Measurements from ENCODE around the gene ERC1. TPM values are rescaled to one million over a fixed set of nuclear protein-coding genes. Genes with fewer than 3 reads are reported as not detected.
A peak's percentile ranks its signal among the peaks of the same experiment; 100 is the strongest.

Gene ERC1
- total and polyA plus RNA-seq, 9 of the 15 experiments (the other 6 are each of a cell fraction or from before 2014, with no cell fraction given): 0.74 to 11.8 (median 4.8) TPM

GRCh38 chr12:1329784-1330476 is 338.9 kb downstream of the ERC1 start:
- ChIA-PET POLR2A (no interaction called here), CTCF (ENCODE audit: low intra/inter-chr PET ratio) (no interaction called here)
- in situ Hi-C loops (cut with MboI): no loop called here
- H3K36me3 ChIP-seq (ENCODE audit: control insufficient read depth, insufficient read depth, low read length): no peaks in the 10 kb centered on the region
- no peaks in the 10 kb centered on the region for H4K20me1 ChIP-seq (replicated peaks; ENCODE audit: control insufficient read depth, insufficient read depth, low read length)
- BruUV-seq (replicated peaks): no TSS peak
- H3K4me1 ChIP-seq (replicated peaks in 1 of 2; ENCODE audit: control insufficient read depth in 2 of 2, insufficient read depth in 2 of 2, low read length in 2 of 2): peaks cover 11 to 37% of the 10 kb centered on the region in 2 experiments
- intact Hi-C loops (cut with micrococcal nuclease): no loop called here
- no peaks in the 10 kb centered on the region for H3K27me3 ChIP-seq (ENCODE audit: control insufficient read depth in 2 of 2, insufficient read depth in 2 of 2, low read length in 2 of 2)
- no peak overlapping the region for H3K9ac ChIP-seq (ENCODE audit: insufficient read depth in 1 of 2, low read depth in 2 of 2, low read length in 2 of 2)
- DNase-seq (ENCODE audit: extremely low read depth in 1 of 4, low spot score in 3 of 4) (no peak), FAIRE-seq (peak; percentile 37), ATAC-seq (peak; percentile 29; the same call in 1 of the 3 replicates)
- no peak overlapping the region for H3K4me3 ChIP-seq
- no peaks in the 10 kb centered on the region for H3K79me2 ChIP-seq (ENCODE audit: control insufficient read depth, insufficient read depth, low read length)
- peak overlapping the region; percentile 50 for H3K27ac ChIP-seq (ENCODE audit: extremely low read depth, low read depth, low read length)
- peak overlapping the region; percentile 23; the same call in 1 of the 2 replicates for H2AFZ ChIP-seq (ENCODE audit: low read depth, low read length)
- 4% methylated on average over 2 of the region's 2 CpGs for WGBS (ENCODE audit: insufficient coverage, low coverage, missing lambda C conversion rate)
- H3K4me2 ChIP-seq (ENCODE audit: insufficient read depth, low read length): no peak overlapping the region
- no peaks in the 10 kb centered on the region for H3K9me3 ChIP-seq (replicated peaks; ENCODE audit: control insufficient read depth, insufficient read depth, low read depth, low read length)
- H3K9me1 ChIP-seq (ENCODE audit: control insufficient read depth, insufficient read depth, low read length): no peaks in the 10 kb centered on the region
- no peak for TF ChIP-seq HMBOX1 (IDR thresholded peaks at IDR 0.05)
- no peak for TF ChIP-seq POLR3A (IDR thresholded peaks at IDR 0.05; ENCODE audit: borderline replicate concordance, extremely low read depth, insufficient read depth, insufficient read length)
- TF ChIP-seq NUFIP1 (IDR thresholded peaks at IDR 0.05; ENCODE audit: partially characterized antibody): no peak
- no peak for TF ChIP-seq SP1 (CRISPR knock-in tag; IDR thresholded peaks at IDR 0.05)
- no peak for TF ChIP-seq BCLAF1 (IDR thresholded peaks at IDR 0.05; ENCODE audit: borderline replicate concordance in 1 of 2, control insufficient read depth in 1 of 2, low read depth in 2 of 2, low read length in 1 of 2)
- no peak for TF ChIP-seq POU5F1 (IDR thresholded peaks at IDR 0.05; ENCODE audit: borderline replicate concordance, low read depth, low read length, partially characterized antibody)
- TF ChIP-seq PHB2 (IDR thresholded peaks at IDR 0.05; ENCODE audit: low read depth): no peak
- TF ChIP-seq JUN (IDR thresholded peaks at IDR 0.05; ENCODE audit: borderline replicate concordance, low read depth, low read length): no peak
- no peak for TF ChIP-seq JUN (CRISPR knock-in tag; IDR thresholded peaks at IDR 0.05; ENCODE audit: borderline replicate concordance)
- TF ChIP-seq C11orf30 (IDR thresholded peaks at IDR 0.05; ENCODE audit: low read depth): peak; percentile 64
- TF ChIP-seq ZNF316 (IDR thresholded peaks at IDR 0.05): peak; percentile 81
- no peak for TF ChIP-seq CHCHD3 (CRISPR knock-in tag; IDR thresholded peaks at IDR 0.05)
- no peak for TF ChIP-seq ID3 (CRISPR knock-in tag; IDR thresholded peaks at IDR 0.05)
- TF ChIP-seq ID3 (tag; IDR thresholded peaks at IDR 0.05): no peak
- no peak for TF ChIP-seq ETV6 (IDR thresholded peaks at IDR 0.05; ENCODE audit: borderline replicate concordance in 1 of 2, low read depth in 2 of 2, low read length in 1 of 2)
- no peak for TF ChIP-seq ETV6 (CRISPR knock-in tag; IDR thresholded peaks at IDR 0.05; ENCODE audit: borderline replicate concordance)
- peak; percentile 48; the same call in 1 of the 2 replicates for TF ChIP-seq MAFG (tag; conservative IDR thresholded peaks at IDR 0.05)
- TF ChIP-seq MAFK (IDR thresholded peaks at IDR 0.05; ENCODE audit: low read length): peak; percentile 40; the same call in 1 of the 2 replicates
- no peak for TF ChIP-seq CBFA2T3 (IDR thresholded peaks at IDR 0.05)
- TF ChIP-seq MAFF (IDR thresholded peaks at IDR 0.05; ENCODE audit: low read length): peak; percentile 40; the same call in 1 of the 2 replicates

Measured in K562 (cell line).